ENCODE measurements around the gene ITGAD.
"Not testable (repeated sequence)": the region's sequence is repeated elsewhere in the genome, so short reads cannot be mapped to it uniquely, and the experiment has no call there.

Gene ITGAD

DNA sequence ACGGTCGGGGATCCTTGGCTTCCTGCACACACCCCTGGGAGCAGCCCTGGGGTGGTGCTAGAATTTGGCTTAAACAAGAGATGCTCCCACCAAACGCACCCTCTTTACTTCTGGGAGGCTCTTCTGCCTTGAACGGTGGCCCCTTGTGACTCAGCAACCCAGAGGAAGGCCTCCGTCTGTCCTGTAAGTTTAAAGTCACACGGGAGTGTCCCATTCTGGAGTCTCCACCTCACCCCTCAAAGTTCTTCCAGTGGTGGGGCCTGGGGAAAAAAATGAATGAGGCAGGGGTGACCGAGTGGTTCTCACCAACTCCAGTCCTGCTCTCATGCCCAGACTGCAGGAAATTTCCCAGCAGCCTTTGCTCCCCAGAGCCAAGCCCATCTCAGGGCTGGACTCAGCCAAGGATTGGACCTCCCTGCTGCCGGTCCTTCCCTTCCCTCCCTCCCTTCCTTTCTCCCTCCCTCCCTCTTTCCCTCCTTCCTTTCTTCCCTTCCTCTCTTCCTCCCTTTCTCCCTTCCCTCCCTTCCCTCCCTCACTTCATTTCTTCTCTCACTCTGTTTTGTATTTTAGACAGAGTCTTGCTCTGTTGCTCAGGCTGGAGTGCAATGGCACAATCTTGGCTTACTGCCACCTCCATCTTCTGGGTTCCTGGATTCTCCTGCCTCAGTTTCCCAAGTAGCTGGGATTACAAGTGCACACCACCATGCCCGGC, 11.4 kb downstream of the ITGAD start:
- DNase-seq, result no peak

DNA sequence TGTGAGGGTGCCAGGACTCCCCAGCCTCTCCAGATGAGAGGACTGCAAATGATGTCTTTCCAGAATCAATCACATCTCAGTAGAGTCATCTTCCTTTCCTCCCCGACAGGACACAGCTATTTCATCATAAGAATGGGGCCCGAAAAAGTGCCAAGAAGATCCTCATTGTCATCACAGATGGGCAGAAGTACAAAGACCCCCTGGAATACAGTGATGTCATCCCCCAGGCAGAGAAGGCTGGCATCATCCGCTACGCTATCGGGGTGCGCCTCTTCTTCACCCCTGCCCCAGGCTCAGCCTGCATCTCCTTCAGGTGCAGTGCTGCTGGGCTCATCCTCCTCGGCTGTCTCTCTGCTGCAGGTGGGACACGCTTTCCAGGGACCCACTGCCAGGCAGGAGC, 14.3 kb downstream of the ITGAD start:
- no peak for DNase-seq

DNA sequence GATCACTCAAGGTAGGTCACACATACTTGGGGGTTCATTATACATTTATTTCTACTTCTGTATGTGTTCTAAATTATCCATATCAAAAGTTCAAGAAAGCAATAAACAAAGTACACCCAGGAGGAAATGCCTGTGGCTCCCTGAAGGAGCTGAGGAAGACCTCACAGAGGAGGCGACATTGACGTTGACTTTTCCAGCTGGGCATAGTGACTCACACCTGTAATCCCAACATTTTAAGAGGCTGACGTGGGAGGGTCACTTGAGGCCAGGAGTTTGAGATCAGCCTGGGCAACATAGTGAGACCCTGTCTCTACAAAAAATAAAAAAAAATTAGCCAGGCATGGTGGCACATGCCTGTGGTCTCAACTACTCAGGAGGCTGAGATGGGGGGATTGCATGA, 16.3 kb downstream of the ITGAD start:
- DNase-seq, result no peak

DNA sequence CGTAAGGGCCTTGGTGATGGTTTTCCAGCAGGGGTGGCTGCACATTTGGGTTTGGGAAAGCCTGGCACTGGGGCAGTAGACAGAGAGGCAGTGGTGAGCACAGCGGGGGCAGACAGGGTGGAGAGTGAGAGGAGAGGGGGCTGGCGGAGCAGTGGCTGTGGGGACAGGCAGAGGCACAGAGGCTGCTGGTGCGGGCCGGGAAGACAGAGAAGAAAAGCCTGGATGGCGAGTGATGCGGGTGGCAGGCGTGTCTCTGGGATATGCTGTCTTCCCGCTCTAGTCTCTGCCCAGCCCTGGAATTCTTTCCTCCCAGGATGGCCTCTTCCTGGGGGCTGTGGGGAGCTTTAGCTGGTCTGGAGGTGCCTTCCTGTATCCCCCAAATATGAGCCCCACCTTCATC, 16.9 kb downstream of the ITGAD start:
- DNase-seq, result no peak

DNA sequence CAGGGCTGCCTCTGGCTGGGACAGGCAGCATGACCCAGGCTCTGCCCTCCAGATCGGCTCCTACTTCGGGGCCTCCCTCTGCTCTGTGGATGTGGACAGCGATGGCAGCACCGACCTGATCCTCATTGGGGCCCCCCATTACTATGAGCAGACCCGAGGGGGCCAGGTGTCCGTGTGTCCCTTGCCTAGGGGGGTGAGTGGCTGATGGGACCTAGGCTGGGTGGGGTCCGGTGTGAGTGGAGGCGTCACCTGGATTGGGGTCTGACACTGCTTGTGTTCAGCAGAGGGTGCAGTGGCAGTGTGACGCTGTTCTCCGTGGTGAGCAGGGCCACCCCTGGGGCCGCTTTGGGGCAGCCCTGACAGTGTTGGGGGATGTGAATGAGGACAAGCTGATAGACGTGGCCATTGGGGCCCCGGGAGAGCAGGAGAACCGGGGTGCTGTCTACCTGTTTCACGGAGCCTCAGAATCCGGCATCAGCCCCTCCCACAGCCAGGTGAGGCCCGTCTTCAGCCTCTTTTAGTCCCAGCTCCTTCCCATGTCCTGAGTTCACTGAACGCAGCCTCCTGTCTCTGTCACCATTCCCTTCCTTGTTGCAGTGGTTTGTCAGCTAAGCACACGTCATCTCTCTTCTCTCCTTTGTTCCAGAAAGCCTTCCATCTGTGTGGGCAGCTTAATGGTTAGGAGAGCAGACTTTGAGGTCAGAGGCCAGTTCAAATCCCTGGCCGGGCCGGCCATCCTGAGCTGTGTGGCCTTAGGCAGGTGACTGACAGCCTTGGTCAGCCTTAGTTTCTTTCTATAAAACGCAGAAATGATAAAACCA, 18.1 kb downstream of the ITGAD start:
- no peak for DNase-seq

DNA sequence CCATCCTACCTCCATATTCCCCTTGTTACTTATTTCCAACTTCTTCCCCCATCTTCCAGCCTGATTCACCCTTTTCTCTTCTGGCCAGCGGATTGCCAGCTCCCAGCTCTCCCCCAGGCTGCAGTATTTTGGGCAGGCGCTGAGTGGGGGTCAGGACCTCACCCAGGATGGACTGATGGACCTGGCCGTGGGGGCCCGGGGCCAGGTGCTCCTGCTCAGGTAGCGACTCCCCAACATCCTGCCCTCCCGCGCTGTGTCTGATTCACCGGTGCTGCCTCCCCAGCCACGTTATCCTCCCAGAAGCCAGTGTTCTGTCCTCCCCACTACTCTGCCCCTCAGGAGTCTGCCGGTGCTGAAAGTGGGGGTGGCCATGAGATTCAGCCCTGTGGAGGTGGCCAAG, 19.6 kb downstream of the ITGAD start:
- no peak for DNase-seq

DNA sequence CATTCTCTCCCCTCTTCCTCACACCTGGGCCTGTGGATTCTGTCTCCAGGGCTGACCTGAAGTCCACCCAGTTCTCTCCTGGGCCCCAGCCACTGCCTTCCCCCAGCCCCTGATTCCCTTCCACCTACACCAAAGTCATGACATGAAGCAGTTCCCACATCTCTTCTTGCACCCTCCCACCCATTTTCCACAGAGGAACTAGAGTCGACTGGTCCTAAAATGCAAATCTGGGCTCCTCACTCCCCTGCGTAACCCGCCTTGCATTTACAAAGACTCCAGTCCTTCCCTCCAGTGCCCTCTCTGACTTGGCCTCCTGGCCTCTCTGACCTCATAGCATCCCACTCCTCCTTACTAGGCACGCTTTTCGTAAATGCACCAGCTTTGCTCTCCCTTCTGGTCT, 20.2 kb downstream of the ITGAD start:
- DNase-seq, result no peak

DNA sequence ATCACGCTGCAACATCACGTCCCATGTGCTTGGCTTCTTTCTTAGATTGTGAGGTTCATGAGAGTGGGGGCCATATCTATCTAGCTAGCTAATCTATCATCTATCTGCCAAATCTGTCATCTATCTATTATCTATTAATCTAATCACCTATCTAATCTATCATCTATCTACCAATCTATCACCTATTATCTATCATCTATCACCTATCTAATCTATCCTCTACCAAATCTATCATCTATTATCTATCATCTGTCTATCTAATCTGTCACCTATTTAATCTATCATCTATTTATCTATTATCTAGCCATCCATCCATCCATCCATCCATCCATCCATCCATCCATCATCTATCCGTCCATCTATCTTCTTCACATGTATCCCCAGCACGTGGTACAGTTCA, 20.8 kb downstream of the ITGAD start:
- no peak for DNase-seq

DNA sequence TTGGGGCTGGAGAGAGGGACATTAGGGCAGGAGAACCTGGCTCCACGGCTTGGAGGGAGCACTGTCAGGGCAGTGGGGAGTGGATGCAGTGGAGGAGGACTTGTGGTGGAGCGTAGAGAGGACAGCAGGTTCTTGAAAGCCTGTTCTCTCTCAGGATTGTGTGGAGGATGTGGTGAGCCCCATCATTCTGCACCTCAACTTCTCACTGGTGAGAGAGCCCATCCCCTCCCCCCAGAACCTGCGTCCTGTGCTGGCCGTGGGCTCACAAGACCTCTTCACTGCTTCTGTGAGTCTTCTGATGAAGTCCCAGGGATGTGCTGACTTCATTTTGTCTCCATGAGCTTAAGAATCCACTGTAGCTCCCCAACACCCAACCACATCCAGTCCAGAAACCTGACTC, 21.6 kb downstream of the ITGAD start:
- no peak for DNase-seq

DNA sequence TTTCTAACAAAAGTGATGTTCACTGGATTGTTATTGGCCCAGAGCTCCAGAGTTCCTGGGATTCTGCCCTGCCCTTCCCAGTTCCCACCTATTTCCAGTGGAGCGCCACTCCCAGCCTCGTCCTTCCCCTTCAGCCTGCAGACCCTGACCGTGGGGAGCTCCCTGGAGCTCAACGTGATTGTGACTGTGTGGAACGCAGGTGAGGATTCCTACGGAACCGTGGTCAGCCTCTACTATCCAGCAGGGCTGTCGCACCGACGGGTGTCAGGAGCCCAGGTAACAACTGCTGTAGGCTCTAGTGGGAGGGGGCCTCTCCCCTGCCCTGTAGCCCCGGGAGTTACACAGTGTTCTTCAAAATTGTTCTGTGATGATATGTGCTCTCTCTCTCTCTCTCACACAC, 23.2 kb downstream of the ITGAD start:
- DNase-seq, result no peak

DNA sequence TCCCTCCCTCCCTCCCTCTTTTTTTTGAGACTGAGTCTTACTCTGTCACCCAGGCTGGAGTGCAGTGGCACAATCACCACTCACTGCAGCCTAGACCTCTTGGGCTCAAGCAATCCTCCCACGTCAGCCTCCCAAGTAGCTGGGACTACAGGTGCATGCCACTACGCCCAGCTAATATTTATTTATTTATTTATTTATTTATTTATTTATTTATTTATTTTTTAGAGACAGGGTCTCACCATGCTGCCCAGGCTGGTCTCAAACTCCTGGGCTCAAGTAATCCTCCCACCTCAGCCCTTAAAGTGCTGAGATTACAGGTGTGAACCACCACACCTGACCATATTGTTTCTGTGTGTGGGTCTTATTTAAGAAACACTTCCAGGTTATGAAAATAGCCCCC, 23.9 kb downstream of the ITGAD start:
- DNase-seq, result not testable (repeated sequence)

DNA sequence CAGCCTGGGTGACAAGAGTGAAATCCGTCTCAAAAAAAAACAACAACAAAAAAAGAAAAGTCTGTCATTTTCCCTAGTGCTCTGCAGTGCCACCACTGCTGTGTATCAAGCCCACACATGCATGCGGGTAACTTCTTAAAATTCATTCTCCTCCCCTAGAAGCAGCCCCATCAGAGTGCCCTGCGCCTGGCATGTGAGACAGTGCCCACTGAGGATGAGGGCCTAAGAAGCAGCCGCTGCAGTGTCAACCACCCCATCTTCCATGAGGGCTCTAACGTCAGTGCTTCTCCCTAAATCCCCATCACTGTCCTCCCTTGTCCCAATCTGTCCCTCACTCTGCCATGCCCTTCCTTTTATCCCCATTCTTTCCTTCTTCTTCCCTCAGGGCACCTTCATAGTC, 24.8 kb downstream of the ITGAD start:
- no peak for DNase-seq

DNA sequence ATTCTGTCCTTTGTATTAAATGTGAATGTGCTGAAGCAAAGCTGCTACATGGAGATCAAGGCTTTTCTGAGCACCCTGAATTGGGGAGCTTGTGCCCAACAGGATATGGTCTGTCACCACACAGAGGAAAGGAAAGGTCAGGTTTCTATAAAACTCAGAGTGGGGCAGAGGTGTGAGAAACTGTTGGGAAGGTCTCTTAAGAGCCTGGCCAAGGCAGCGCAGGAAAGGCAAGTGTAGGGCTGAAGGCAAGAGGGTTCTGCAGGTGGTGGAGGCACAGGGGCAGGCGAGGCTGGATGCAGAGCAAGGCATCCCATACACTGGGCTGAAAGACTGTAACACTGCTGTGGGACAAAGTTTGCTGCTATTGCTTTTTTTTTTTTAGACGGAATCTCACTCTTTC, 26.9 kb downstream of the ITGAD start:
- no peak for DNase-seq

DNA sequence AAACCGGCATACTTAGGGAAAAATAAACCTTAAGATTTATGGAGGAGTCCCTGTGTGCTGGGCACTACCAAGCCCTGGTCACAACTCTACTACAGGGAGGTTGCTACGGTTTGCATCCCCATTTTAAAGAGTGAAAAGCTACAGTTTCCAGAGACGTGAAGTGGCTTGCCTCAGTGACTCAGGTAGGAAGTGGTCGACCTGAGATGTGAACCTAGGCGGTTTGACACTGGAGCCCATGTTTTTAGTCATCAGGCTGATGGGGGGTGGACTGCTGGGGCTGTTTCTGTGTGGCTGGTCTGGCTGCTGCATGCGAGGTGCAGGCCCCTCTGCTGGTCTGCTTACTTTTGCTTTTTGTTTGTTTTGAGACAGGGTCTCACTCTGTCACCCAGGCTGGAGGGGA, 28.5 kb downstream of the ITGAD start:
- no peak for DNase-seq

DNA sequence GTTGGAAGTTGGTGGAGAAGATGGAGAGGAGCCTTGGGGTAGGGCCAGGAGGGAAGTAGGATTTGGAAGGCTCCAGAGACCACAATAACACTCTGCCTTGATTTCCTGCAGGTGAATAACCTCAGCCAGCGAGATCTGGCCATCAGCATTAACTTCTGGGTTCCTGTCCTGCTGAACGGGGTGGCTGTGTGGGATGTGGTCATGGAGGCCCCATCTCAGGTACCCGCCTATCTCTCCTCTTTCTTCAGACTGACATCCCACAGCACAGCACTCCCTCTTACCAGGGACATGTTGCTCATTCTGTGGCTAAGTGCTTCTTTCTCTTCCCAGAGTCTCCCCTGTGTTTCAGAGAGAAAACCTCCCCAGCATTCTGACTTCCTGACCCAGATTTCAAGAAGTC, 30.1 kb downstream of the ITGAD start:
- DNase-seq, result no peak

DNA sequence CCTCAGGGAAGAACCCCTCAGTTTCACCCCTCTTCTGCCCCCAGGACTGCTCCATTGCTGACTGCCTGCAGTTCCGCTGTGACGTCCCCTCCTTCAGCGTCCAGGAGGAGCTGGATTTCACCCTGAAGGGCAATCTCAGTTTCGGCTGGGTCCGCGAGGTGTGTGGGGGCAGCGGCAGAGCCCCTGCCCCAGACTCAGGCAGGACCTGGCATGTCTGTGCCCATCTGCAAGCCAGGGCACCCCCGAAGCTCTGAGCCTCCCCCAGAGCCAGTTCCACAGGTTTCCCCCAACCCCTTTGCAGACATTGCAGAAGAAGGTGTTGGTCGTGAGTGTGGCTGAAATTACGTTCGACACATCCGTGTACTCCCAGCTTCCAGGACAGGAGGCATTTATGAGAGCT, 30.7 kb downstream of the ITGAD start:
- DNase-seq, result no peak

DNA sequence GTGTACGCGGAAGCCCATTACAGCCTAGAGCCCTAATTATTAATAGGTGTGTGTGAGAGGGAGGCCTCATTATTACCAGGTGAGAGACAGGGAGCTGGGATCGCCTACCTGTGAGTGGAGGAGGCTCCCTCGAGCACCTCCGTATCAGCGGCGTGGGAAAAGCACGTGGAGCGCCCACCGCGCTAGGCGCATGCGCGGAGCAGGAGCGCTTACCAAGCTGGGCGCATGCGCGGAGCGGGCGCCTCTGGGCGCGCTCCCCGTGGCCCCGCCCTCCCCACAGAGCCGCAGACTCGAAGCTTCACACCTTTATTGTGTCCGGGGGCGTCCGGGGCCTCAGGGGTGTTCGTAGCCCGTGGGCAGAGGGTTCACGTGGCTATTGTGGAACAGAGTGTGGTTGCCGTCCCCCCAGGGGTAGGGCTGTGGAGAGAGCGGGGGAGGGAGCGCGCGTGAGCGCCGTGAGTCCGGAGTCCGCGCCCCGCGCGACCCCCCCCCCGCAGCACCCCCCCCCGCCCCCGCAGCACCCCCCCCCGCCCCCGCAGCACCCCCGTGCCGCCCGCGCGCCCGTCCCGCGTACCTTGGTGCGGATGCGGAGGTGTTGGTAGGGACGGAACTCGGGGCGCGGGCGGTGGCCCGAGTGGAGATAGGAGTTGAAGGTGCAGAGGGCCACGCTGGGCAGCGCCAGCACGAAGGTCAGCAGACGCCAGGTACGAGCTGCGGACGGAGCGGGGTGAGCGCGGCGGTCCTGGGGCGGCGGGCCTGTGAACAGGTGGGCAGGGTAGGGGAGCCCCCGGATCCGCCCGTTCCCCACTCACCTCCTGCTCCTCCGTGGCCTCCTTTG, 34.5 kb downstream of the ITGAD start:
- DNase-seq, result no peak

DNA sequence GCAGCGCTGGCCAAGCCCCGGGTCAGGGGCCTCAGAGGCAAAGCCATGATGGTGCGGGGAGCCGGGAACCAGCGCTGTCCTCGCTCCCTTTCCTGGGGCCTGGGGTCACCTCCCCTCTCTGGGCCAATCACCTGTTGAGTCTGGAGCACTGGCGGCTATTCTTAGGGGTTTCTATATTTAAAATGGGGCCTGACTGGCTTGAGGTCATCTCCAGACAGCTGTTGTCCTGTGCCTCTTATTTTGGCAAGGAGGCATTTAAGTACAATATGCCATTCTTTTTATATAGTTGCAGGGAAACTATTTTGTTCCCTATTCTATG, 35.1 kb downstream of the ITGAD start, which contains the start of gene COX6A2:
Gene COX6A2, minus strand, starts transcription at position 82 of the 319 bp plus-strand sequence. Its CDS starts 35 bp downstream, at position 47.
- DNase-seq, result no peak

DNA sequence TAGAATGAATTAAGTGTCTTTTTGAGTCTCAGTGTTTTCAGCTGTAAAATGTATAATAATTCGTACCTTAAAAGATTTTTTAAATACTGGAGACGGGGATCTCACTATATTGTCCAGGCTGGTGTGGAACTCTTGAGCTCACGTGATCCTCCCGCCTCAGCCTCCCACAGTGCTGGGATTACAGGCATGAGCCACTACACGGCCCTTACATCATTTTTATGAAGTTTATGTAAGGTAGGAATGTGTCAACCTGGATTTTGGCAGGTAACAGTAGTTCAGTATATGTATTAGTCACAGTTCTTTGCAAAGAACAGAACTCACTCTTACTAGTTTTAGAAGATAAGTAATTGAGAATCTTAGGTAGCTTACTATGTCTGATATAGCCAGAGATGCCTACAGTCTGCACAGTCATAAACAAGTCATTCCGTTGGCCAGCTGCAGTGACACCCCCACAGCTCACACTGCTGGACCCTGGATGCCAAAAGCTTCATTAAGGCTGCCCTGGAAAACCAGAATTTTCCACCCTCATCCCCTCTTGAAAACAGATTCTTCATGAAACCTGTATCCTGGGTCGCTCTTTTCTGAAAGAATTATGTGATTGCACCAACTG, 35.6 kb downstream of the ITGAD start:
- no peak for DNase-seq

DNA sequence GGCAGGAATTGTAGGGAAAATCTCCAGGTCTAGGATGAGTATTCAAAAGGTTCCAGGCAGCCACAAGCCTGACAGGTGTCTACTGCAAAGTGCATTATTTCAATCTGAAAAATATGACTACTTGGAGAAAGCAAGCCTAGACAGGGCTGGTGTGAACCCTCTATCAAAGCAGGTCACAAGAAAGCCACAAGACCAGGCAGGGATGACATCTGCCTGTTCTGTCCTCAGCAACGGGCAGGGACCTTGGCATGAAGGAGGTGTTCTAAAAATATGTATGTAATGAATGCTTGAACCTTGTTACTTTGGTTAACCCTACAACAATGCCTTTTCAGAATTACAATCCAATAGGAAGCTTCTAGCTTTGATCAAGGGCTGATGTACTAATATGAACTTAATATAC, 36.2 kb downstream of the ITGAD start:
- DNase-seq, result no peak

DNA sequence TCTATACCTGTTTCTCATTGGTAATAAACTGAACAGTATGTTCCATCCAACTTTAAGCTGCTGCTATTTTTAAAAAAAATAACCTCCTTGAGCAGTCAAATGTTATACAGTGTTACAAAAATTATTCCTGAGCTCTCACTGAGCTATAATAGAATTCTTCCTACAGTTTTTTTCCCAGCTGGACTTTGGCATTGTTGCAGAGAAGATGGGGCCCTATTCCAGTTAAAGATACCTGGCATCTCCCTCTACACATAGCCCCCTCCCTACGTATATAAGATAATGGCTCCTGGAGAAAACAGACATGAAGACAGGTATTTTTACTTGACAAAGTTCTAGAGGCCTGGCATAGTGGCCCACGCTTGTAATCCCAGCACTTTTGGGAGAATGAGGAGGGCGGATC, 36.7 kb downstream of the ITGAD start:
- DNase-seq, result no peak

DNA sequence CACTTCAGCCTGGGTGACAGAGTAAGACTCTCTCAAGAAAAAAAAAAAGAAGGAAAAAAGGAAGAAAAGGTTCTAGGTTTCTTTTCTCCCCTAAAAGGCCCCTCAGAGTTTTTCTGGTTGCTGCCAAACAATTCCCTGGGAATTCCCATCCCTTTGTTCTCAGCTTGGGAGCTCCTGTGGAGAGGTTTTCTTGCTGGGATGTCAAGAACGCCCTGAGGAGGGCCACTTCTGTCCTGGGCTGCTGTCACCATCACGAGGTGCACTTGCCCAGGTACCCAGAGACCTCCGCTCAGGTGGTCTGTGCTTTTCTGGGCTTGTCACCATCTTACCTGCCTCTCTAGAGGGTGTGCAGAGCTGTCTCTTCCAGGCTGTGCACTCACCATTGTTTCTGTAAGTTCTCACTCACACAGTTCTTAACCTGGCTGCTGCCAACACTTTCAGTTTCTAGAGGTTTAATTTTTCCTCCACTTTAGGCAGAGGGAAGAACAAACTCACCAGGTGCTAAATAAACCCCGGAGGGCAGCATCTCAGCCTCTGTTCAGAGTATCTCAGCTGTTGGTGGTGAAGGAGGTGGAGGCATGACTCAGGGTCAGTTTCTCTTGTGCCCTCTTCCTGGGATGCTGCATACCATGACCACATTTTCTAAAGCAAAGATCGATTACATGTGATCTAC, 37.4 kb downstream of the ITGAD start:
- DNase-seq, result no peak

Measured in NCI-H187 treated with DMSO at 0.1 percent for 48 hours (cell line).